ENCODE measurements around the gene PSMA8.
"Not testable (repeated sequence)": the region's sequence is repeated elsewhere in the genome, so short reads cannot be mapped to it uniquely, and the experiment has no call there.

Gene PSMA8

DNA sequence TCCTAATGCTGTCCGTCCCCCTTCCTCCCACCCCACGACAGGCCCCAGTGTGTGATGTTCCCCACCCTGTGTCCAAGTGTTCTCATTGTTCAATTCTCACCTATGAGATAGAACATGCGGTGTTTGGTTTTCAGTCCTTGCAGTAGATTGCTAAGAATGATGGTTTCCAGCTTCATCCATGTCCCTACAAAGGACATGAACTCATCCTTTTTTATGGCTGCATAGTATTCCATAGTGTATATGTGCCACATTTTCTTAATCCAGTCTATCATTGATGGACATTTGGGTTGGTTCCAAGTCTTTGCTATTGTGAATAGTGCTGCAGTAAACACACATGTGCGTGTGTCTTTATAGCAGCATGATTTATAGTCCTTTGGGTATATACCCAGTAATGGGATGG lies 105.0 kb downstream of the PSMA8 start:
- not testable (repeated sequence) for DNase-seq

GRCh38 chr18:26242392-26242791 lies 108.7 kb downstream of the PSMA8 start:
- DNase-seq = not testable (repeated sequence)
